Loucy (cell line): ENCODE data around the gene PIGQ.

ENCODE experiments used
- H2AFZ ChIP-seq: fragments of 200-600 bp; sonication (generic); 2 replicates; pipeline ENCODE4 v1.6.0; 2016; ENCODE audit warnings: antibody characterized with exemption, mild to moderate bottlenecking, low read length, moderate library complexity
- H3F3A ChIP-seq: fragments of 200-600 bp; 2 replicates; pipeline ENCODE4 v1.6.0; 2016; ENCODE audit warnings: antibody characterized with exemption, low read depth, mild to moderate bottlenecking
- H3K27me3 ChIP-seq: fragments of 200-600 bp; sonication (generic); 2 replicates; pipeline ENCODE4 v1.6.1; 2014; ENCODE audit warnings: low read length, mild to moderate bottlenecking; ENCODE audit not compliant: insufficient read depth, poor library complexity, severe bottlenecking
- H3K36me3 ChIP-seq: fragments of 200-600 bp; sonication (generic); 2 replicates; pipeline ENCODE4 v1.6.1; 2016; ENCODE audit warnings: low read length; ENCODE audit not compliant: insufficient read depth
- H3K4me1 ChIP-seq: fragments of 200-600 bp; sonication (generic); 2 replicates; pipeline ENCODE4 v1.5.1; 2014; ENCODE audit warnings: low read length, mild to moderate bottlenecking; ENCODE audit not compliant: insufficient read depth, poor library complexity, severe bottlenecking
- H3K4me2 ChIP-seq: fragments of 200-600 bp; sonication (generic); 2 replicates; pipeline ENCODE4 v1.6.0; 2014; ENCODE audit warnings: antibody characterized with exemption, low read length, low read depth, mild to moderate bottlenecking; ENCODE audit not compliant: poor library complexity, severe bottlenecking
- H3K4me3 ChIP-seq: fragments of 200-600 bp; sonication (generic); 2 replicates; pipeline ENCODE4 v1.5.1; 2014; ENCODE audit warnings: low read length, mild to moderate bottlenecking, mixed read lengths; ENCODE audit not compliant: poor library complexity, severe bottlenecking
- H3K79me2 ChIP-seq: fragments of 200-600 bp; sonication (generic); 2 replicates; pipeline ENCODE4 v1.6.1; 2014; ENCODE audit warnings: low read length; ENCODE audit not compliant: insufficient read depth
- H3K9ac ChIP-seq: fragments of 200-600 bp; sonication (generic); 2 replicates; pipeline ENCODE4 v1.6.0; 2014; ENCODE audit warnings: mild to moderate bottlenecking, low read depth, low read length, moderate library complexity; ENCODE audit not compliant: poor library complexity, severe bottlenecking
- H3K9me2 ChIP-seq: fragments of 200-600 bp; sonication (generic); replicated peaks from 2 replicates; pipeline ENCODE4 v1.6.1; 2016; ENCODE audit warnings: low read depth, low read length, mixed read lengths
- H3K9me3 ChIP-seq: fragments of 200-600 bp; sonication (generic); 2 replicates; pipeline ENCODE4 v1.6.1; 2014; ENCODE audit warnings: mild to moderate bottlenecking, antibody characterized with exemption, low read length, low read depth; ENCODE audit not compliant: insufficient read depth
- H4K20me1 ChIP-seq: fragments of 200-600 bp; sonication (generic); 2 replicates; pipeline ENCODE4 v1.6.0; 2014; ENCODE audit warnings: antibody characterized with exemption, low read length, mild to moderate bottlenecking; ENCODE audit not compliant: insufficient read depth, poor library complexity, severe bottlenecking
- CTCF ChIP-seq: fragments of 200-600 bp; sonication (generic); conservative IDR thresholded peaks from 2 replicates; pipeline ENCODE4 v1.5.1; 2014; ENCODE audit warnings: mild to moderate bottlenecking, antibody characterized with exemption, low read length
- EZH2phosphoT487 ChIP-seq: fragments of 200-600 bp; IDR thresholded peaks from 2 replicates; pipeline ENCODE4 v1.6.1; 2018; ENCODE audit warnings: antibody characterized with exemption, mild to moderate bottlenecking, moderate library complexity, borderline replicate concordance

PIGQ gene

GRCh38 chr16:566475-567372 lies 3.0 kb upstream of the PIGQ start, which contains the start of gene NHLRC4:
Gene NHLRC4, plus strand, starts transcription at chr16:567005. Its CDS starts 1,043 bp downstream, at chr16:568048.
- no peaks in the 10 kb centered on the region for H3K9me2 ChIP-seq
- no peaks in the 10 kb centered on the region for H3K9me3 ChIP-seq
- peak within 1 kb of the TSS; percentile 61 for H3K9ac ChIP-seq
- TF ChIP-seq CTCF: no peak
- no peak for TF ChIP-seq EZH2phosphoT487
- H4K20me1 ChIP-seq: peaks cover 2% of the 10 kb centered on the region
- H3K4me1 ChIP-seq: peaks cover 4% of the 10 kb centered on the region
- peak within 1 kb of the TSS; percentile 58 for H3K4me3 ChIP-seq
- no peaks in the 10 kb centered on the region for H3K79me2 ChIP-seq
- H2AFZ ChIP-seq: no peak within 1 kb of the TSS
- H3F3A ChIP-seq: no peaks in the 10 kb centered on the region
- peak within 1 kb of the TSS; percentile 68 for H3K4me2 ChIP-seq
- H3K36me3 ChIP-seq: no peaks in the 10 kb centered on the region
- no peaks in the 10 kb centered on the region for H3K27me3 ChIP-seq

DNA sequence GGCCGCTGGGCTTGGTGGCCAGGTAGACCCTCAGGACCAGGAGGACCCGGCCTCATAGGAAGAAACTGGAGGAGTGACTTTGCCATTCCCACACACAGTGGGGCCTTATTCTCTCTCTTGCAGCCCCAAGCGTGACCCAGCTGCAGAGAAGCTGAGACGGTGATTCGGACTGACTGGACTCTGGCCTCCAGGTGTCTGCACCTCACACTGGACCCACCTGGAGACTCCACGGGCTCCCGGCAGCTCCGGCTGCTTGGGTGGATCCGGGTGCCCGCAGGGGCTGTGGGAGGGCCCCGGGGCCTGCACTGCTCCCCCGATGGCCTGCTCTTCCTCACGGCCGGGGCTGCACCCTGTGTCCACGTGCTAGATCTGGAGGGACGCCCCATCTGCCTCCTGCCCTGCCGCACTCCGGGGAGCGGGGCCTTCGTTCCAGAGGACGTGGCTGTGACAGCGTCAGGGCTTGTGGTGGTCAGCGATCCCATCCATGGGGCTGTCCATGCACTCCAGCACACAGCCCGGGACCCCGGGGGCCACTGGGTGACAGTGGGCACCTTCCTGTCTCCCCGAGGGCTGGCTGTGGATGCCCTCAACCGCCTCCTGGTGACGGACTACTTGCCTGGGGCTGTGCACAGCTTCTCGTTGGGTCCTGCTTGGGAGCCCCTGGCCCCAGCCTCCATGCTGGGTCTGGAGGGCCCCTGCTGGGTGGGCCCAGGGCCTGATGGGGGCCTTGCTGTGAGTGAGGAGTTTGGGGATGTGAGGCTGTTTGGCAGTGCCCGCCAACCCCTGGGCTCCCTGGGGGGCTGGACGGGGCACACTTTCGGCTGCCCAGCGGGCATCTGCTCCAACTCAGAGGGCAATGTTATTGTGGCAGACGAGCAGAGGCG lies 2.2 kb upstream of the PIGQ start:
- peaks cover 4% of the 10 kb centered on the region for H3K4me1 ChIP-seq

More for the DNA sequence above, 2.2 kb upstream of the PIGQ start:
- H3K9me2 ChIP-seq: no peaks in the 10 kb centered on the region
- peak overlapping the region; percentile 68 for H3K4me2 ChIP-seq
- no peaks in the 10 kb centered on the region for H3K36me3 ChIP-seq
- peak overlapping the region; percentile 58 for H3K4me3 ChIP-seq
- no peak overlapping the region for H2AFZ ChIP-seq
- no peaks in the 10 kb centered on the region for H3F3A ChIP-seq
- no peaks in the 10 kb centered on the region for H3K79me2 ChIP-seq
- H3K9me3 ChIP-seq: no peaks in the 10 kb centered on the region
- no peaks in the 10 kb centered on the region for H3K27me3 ChIP-seq
- H3K9ac ChIP-seq: peak overlapping the region; percentile 61
- TF ChIP-seq CTCF (no peak), EZH2phosphoT487 (no peak)
- H4K20me1 ChIP-seq: peaks cover 2% of the 10 kb centered on the region
